Activated CD8-positive, alpha-beta T cell treated with anti-CD3 and anti-CD28 coated beads for 36 hours (primary cell): ENCODE results near the gene UQCC2. TPM values are rescaled to one million over a fixed set of nuclear protein-coding genes. Genes with fewer than 3 reads are reported as not detected.

Experiments
- ATAC-seq: fragments of 200-7000 bp; cut with Tn5 transposase; one replicate; pipeline ENCODE4 v1.10.0; 2021; ENCODE audit warnings: mild to moderate bottlenecking, moderate library complexity
- CTCF ChIA-PET: fragments of 350-600 bp; sonication (Branson Sonifier 250); formaldehyde crosslinking; loops from one replicate; lab custom pipeline; 2021; ENCODE audit warnings: antibody characterized with exemption; lab: Charles Lee
- POLR2A ChIA-PET: fragments of 350-600 bp; sonication (Branson Sonifier 250); formaldehyde crosslinking; loops from one replicate; lab custom pipeline; 2021; ENCODE audit warnings: antibody characterized with exemption; lab: Charles Lee
- DNase-seq: peaks from one replicate; pipeline ENCODE4 v3.0.0-alpha.2; 2020
- H3K27ac Mint-ChIP-seq: one replicate; pipeline ENCODE4 v1.8.0; 2021; ENCODE audit warnings: mild to moderate bottlenecking, mixed read lengths
- H3K27me3 Mint-ChIP-seq: one replicate; pipeline ENCODE4 v1.8.0; 2021; ENCODE audit warnings: mixed read lengths
- H3K36me3 Mint-ChIP-seq: one replicate; pipeline ENCODE4 v1.8.0; 2021; ENCODE audit warnings: low read depth, mixed read lengths
- H3K4me1 Mint-ChIP-seq: one replicate; pipeline ENCODE4 v1.8.0; 2021; ENCODE audit warnings: low read depth, mixed read lengths
- H3K4me3 Mint-ChIP-seq: one replicate; pipeline ENCODE4 v1.8.0; 2021; ENCODE audit warnings: mild to moderate bottlenecking, moderate library complexity, mixed read lengths
- H3K9me3 Mint-ChIP-seq: one replicate; pipeline ENCODE4 v1.8.0; 2021; ENCODE audit warnings: mixed read lengths
- CTCF ChIP-seq: fragments of 200-600 bp; IDR thresholded peaks from one replicate; pipeline ENCODE4 v1.8.0; 2022; ENCODE audit warnings: antibody characterized with exemption, mild to moderate bottlenecking
- intact Hi-C: fragments of 100-400 bp; cut with micrococcal nuclease; formaldehyde crosslinking; loops from one replicate; pipeline ENCODE4 v1.10.0; 2022
- total RNA-seq, 2 experiments: library from RNA; stranded (reverse); gene quantifications; one replicate each; pipeline ENCODE4 v1.2.3, GENCODE V29; 2021

Gene UQCC2
- total RNA-seq, 2 experiments from 2014 or later = 127 to 128 TPM

GRCh38 chr6:33747823-33748222 lies 36.3 kb upstream of the UQCC2 start:
- DNase-seq (no peak), ATAC-seq (no peak)
- Mint-ChIP-seq H3K9me3 (no peaks in the 10 kb centered on the region), H3K27me3 (peaks cover 2% of the 10 kb centered on the region), H3K36me3 (no peaks in the 10 kb centered on the region), H3K4me1 (peaks cover 2% of the 10 kb centered on the region), H3K27ac (no peak overlapping the region), H3K4me3 (no peak overlapping the region)
- no peak for TF ChIP-seq CTCF
- intact Hi-C loops = no loop called here
- POLR2A ChIA-PET = interaction anchor here (1.2 kb wide), 1 partner anchor 11 kb away, joined by 3 read pairs; no protein-coding TSS in a partner anchor
- CTCF ChIA-PET = interaction anchor here (9.9 kb wide), 1 partner anchor 22 kb away, joined by 87 read pairs; no protein-coding TSS in a partner anchor

- Mint-ChIP-seq H3K27ac (no peak within 1 kb of the TSS), H3K27me3 (peaks cover 5% of the 10 kb centered on the region), H3K36me3 (no peaks in the 10 kb centered on the region), H3K4me1 (peaks cover 2% of the 10 kb centered on the region), H3K9me3 (no peaks in the 10 kb centered on the region), H3K4me3 (no peak within 1 kb of the TSS)
- no peak for DNase-seq
- POLR2A ChIA-PET = interaction anchor here (1.2 kb wide), 1 partner anchor 12 kb away, joined by 3 read pairs; no protein-coding TSS in a partner anchor
- ATAC-seq = no peak
- intact Hi-C loops = no loop called here
- no peak for TF ChIP-seq CTCF
- CTCF ChIA-PET = interaction anchor here (1.1 to 9.9 kb wide), 4 partner anchors 23 to 409 kb away, joined by 3 to 87 read pairs (median 5); no protein-coding TSS in a partner anchor
Observed at GRCh38 chr6:33746651-33747100, 35.2 kb upstream of the UQCC2 start, which contains the start of gene IP6K3. Gene IP6K3, minus strand, starts transcription at chr6:33746905. Its CDS starts 11,429 bp downstream, at chr6:33735476.

- H3K27ac Mint-ChIP-seq = no peak overlapping the region
- no peak overlapping the region for H3K4me3 Mint-ChIP-seq
- H3K4me1 Mint-ChIP-seq = peaks cover 2% of the 10 kb centered on the region
- intact Hi-C loops = no loop called here
- ChIA-PET POLR2A (no interaction called here), CTCF (interaction anchor here (0.7 to 9.9 kb wide), 9 partner anchors 24 to 409 kb away, joined by 3 to 87 read pairs (median 3); partner anchors contain the start of gene UQCC2)
- no peak for TF ChIP-seq CTCF
- H3K27me3 Mint-ChIP-seq = peaks cover 5% of the 10 kb centered on the region
- H3K36me3 Mint-ChIP-seq = no peaks in the 10 kb centered on the region
- no peak for DNase-seq
- ATAC-seq = no peak
- H3K9me3 Mint-ChIP-seq = no peaks in the 10 kb centered on the region
Observed at GRCh38 chr6:33746036-33746600, 34.6 kb upstream of the UQCC2 start.

- intact Hi-C loops = no loop called here
- DNase-seq = no peak
- peaks cover 5% of the 10 kb centered on the region for H3K27me3 Mint-ChIP-seq
- no peaks in the 10 kb centered on the region for H3K36me3 Mint-ChIP-seq
- POLR2A ChIA-PET = no interaction called here
- CTCF ChIA-PET = interaction anchor here (0.7 to 9.9 kb wide), 10 partner anchors 15 to 410 kb away, joined by 3 to 87 read pairs (median 4); partner anchors contain the start of gene UQCC2
- peaks cover 2% of the 10 kb centered on the region for H3K4me1 Mint-ChIP-seq
- no peaks in the 10 kb centered on the region for H3K9me3 Mint-ChIP-seq
- no peak for TF ChIP-seq CTCF
- no peak for ATAC-seq
- H3K27ac Mint-ChIP-seq = no peak overlapping the region
- H3K4me3 Mint-ChIP-seq = no peak overlapping the region
Observed at GRCh38 chr6:33745548-33745947, 34.0 kb upstream of the UQCC2 start.

- CTCF ChIA-PET = interaction anchor here (0.6 to 9.9 kb wide), 27 partner anchors 10 to 410 kb away, joined by 3 to 87 read pairs (median 4); partner anchors contain the start of gene UQCC2
- no peaks in the 10 kb centered on the region for H3K9me3 Mint-ChIP-seq
- intact Hi-C loops = no loop called here
- DNase-seq (no peak), ATAC-seq (no peak)
- H3K27ac Mint-ChIP-seq = no peak overlapping the region
- H3K4me1 Mint-ChIP-seq = peaks cover 2% of the 10 kb centered on the region
- POLR2A ChIA-PET = no interaction called here
- no peak for TF ChIP-seq CTCF
- H3K27me3 Mint-ChIP-seq = peaks cover 5% of the 10 kb centered on the region
- no peaks in the 10 kb centered on the region for H3K36me3 Mint-ChIP-seq
- H3K4me3 Mint-ChIP-seq = no peak overlapping the region
Observed at GRCh38 chr6:33744895-33745546, 33.5 kb upstream of the UQCC2 start.
